Measurements from ENCODE around the gene ARAP1. TPM values are rescaled to one million over a fixed set of nuclear protein-coding genes. Genes with fewer than 3 reads are reported as not detected.

The ARAP1 gene
- total RNA-seq, 1 experiment from 2014 or later: 53.0 TPM

GRCh38 chr11:72727521-72727920 is 24.7 kb downstream of the ARAP1 start:
- CTCF ChIA-PET: interaction anchor here (1.7 kb wide), 1 partner anchor 67 kb away, joined by 3 read pairs; the partner anchor contains the start of gene STARD10
- BruUV-seq (replicated peaks): no TSS peak
- no peak for TF ChIP-seq CTCF (IDR thresholded peaks at IDR 0.05; ENCODE audit: unreplicated experiment)
- Mint-ChIP-seq H3K4me1 (ENCODE audit: low read depth, unreplicated experiment) (peaks cover 10% of the 10 kb centered on the region), H3K27ac (ENCODE audit: unreplicated experiment) (no peak overlapping the region), H3K36me3 (ENCODE audit: insufficient read depth, unreplicated experiment) (peaks cover 4% of the 10 kb centered on the region), H3K9me3 (ENCODE audit: low read depth, unreplicated experiment) (no peaks in the 10 kb centered on the region), H3K27me3 (ENCODE audit: unreplicated experiment) (no peaks in the 10 kb centered on the region), H3K4me3 (ENCODE audit: low read depth, unreplicated experiment) (no peak overlapping the region)
- no peak for DNase-seq
- intact Hi-C loops (cut with micrococcal nuclease; ENCODE audit: unreplicated experiment): loop anchor here (10.0 kb wide), 1 partner anchor 447 kb away; no protein-coding TSS in a partner anchor

- Mint-ChIP-seq H3K4me1 (ENCODE audit: low read depth, unreplicated experiment) (peaks cover 18% of the 10 kb centered on the region), H3K36me3 (ENCODE audit: insufficient read depth, unreplicated experiment) (peaks cover 14% of the 10 kb centered on the region), H3K27me3 (ENCODE audit: unreplicated experiment) (no peaks in the 10 kb centered on the region), H3K9me3 (ENCODE audit: low read depth, unreplicated experiment) (no peaks in the 10 kb centered on the region), H3K27ac (ENCODE audit: unreplicated experiment) (no peak overlapping the region), H3K4me3 (ENCODE audit: low read depth, unreplicated experiment) (no peak overlapping the region)
- no peak for TF ChIP-seq CTCF (IDR thresholded peaks at IDR 0.05; ENCODE audit: unreplicated experiment)
- CTCF ChIA-PET: interaction anchor here (0.8 to 1.7 kb wide), 2 partner anchors 68 to 101 kb away, joined by 3 to 5 read pairs; partner anchors contain the start of gene STARD10
- no peak for DNase-seq
- intact Hi-C loops (cut with micrococcal nuclease; ENCODE audit: unreplicated experiment): loop anchor here (10.0 kb wide), 1 partner anchor 448 kb away; no protein-coding TSS in a partner anchor
- BruUV-seq (replicated peaks): no TSS peak
These were observed 25.7 kb downstream of the ARAP1 start for GRCh38 chr11:72726266-72727220.

GRCh38 chr11:72725724-72726028 is 26.5 kb downstream of the ARAP1 start:
- no TSS peak for BruUV-seq (replicated peaks)
- no peak for DNase-seq
- no peaks in the 10 kb centered on the region for H3K27me3 Mint-ChIP-seq (ENCODE audit: unreplicated experiment)
- no peak overlapping the region for H3K27ac Mint-ChIP-seq (ENCODE audit: unreplicated experiment)
- TF ChIP-seq CTCF (IDR thresholded peaks at IDR 0.05; ENCODE audit: unreplicated experiment): no peak
- H3K4me3 Mint-ChIP-seq (ENCODE audit: low read depth, unreplicated experiment): no peak overlapping the region
- CTCF ChIA-PET: interaction anchor here (0.6 to 1.3 kb wide), 19 partner anchors 8 to 563 kb away, joined by 3 to 48 read pairs (median 4); partner anchors contain the start of genes ARAP1 and STARD10
- H3K4me1 Mint-ChIP-seq (ENCODE audit: low read depth, unreplicated experiment): peaks cover 27% of the 10 kb centered on the region
- intact Hi-C loops (cut with micrococcal nuclease; ENCODE audit: unreplicated experiment): loop anchor here (1.0 to 10.0 kb wide), 2 partner anchors 68 to 449 kb away; no protein-coding TSS in a partner anchor
- no peaks in the 10 kb centered on the region for H3K9me3 Mint-ChIP-seq (ENCODE audit: low read depth, unreplicated experiment)
- peaks cover 22% of the 10 kb centered on the region for H3K36me3 Mint-ChIP-seq (ENCODE audit: insufficient read depth, unreplicated experiment)

- Mint-ChIP-seq H3K4me3 (ENCODE audit: low read depth, unreplicated experiment) (no peak overlapping the region), H3K27ac (ENCODE audit: unreplicated experiment) (no peak overlapping the region), H3K4me1 (ENCODE audit: low read depth, unreplicated experiment) (peaks cover 33% of the 10 kb centered on the region), H3K9me3 (ENCODE audit: low read depth, unreplicated experiment) (no peaks in the 10 kb centered on the region), H3K36me3 (ENCODE audit: insufficient read depth, unreplicated experiment) (peaks cover 25% of the 10 kb centered on the region), H3K27me3 (ENCODE audit: unreplicated experiment) (no peaks in the 10 kb centered on the region)
- no TSS peak for BruUV-seq (replicated peaks)
- CTCF ChIA-PET: interaction anchor here (0.6 to 1.3 kb wide), 22 partner anchors 9 to 563 kb away, joined by 3 to 48 read pairs (median 4); partner anchors contain the start of genes ARAP1 and STARD10
- intact Hi-C loops (cut with micrococcal nuclease; ENCODE audit: unreplicated experiment): loop anchor here (1.0 to 10.0 kb wide), 3 partner anchors 68 to 450 kb away; partner anchors contain the start of gene ATG16L2
- TF ChIP-seq CTCF (IDR thresholded peaks at IDR 0.05; ENCODE audit: unreplicated experiment): peak; percentile 65
- DNase-seq: peak; percentile 78
These were observed 27.1 kb downstream of the ARAP1 start for GRCh38 chr11:72724851-72725723.
